G401 (cell line): ENCODE data around the gene PCMTD2. TPM values are rescaled to one million over a fixed set of nuclear protein-coding genes. Genes with fewer than 3 reads are reported as not detected.

Experiments used
- DNase-seq: peaks from one replicate; pipeline ENCODE4 v3.0.0-alpha.2; 2015; ENCODE audit warnings: low spot score
- in situ Hi-C: cut with HindIII; loops from 2 replicates; pipeline ENCODE4 v1.10.0; 2016; ENCODE audit warnings: low sequenced_read_pairs, mixed read lengths
- total RNA-seq: library from RNA; depleted of rRNA; stranded (reverse); fragments of >200 nt; shearing (Covaris generic); gene quantifications from 2 replicates; pipeline ENCODE4 v1.2.3, GENCODE V29; 2014

Gene PCMTD2
- total RNA-seq, 1 experiment from 2014 or later, result 64.1 TPM

DNA sequence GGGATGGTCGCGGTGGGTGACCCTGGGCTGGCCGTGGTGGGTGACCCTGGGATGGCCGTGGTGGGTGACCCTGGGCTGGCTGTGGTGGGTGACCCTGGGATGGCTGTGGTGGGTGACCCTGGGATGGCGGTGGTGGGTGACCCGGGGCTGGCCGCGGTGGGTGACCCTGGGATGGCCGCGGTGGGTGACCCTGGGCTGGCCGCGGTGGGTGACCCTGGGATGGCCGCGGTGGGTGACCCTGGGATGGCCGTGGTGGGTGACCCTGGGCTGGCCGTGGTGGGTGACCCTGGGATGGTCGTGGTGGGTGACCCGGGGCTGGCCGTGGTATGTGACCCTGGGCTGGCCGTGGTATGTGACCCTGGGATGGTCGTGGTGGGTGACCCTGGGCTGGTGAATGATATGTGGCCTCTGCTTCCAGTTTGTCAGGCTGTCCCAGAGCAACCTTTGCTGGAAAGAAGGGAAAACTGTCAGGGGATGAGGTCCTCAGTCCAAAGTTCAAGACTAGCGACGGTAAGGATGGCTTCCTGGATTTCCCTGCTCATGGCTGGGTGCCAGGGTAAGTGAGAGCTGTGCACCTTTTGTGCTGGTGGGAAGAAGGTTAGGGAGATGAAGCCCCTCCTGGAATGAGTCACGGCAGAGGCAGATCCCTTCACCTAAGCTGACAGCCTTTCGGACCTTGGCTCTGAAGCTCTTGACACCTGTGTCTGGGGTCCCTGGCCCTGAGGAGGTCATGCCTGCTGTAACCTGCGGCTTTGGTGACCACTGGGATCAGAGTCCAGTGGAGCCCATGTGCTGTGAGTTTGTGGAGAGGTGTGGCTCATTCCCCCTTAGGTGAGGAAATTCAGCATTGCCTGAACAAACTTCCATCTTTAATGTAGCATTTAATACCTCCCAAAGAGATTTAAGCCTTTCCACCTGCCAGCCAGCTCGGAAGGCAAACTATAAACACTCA lies 19.1 kb upstream of the PCMTD2 start:
- in situ Hi-C loops, result no loop called here
- DNase-seq, result no peak

GRCh38 chr20:64237316-64237715 lies 18.2 kb upstream of the PCMTD2 start:
- no peak for DNase-seq

DNA sequence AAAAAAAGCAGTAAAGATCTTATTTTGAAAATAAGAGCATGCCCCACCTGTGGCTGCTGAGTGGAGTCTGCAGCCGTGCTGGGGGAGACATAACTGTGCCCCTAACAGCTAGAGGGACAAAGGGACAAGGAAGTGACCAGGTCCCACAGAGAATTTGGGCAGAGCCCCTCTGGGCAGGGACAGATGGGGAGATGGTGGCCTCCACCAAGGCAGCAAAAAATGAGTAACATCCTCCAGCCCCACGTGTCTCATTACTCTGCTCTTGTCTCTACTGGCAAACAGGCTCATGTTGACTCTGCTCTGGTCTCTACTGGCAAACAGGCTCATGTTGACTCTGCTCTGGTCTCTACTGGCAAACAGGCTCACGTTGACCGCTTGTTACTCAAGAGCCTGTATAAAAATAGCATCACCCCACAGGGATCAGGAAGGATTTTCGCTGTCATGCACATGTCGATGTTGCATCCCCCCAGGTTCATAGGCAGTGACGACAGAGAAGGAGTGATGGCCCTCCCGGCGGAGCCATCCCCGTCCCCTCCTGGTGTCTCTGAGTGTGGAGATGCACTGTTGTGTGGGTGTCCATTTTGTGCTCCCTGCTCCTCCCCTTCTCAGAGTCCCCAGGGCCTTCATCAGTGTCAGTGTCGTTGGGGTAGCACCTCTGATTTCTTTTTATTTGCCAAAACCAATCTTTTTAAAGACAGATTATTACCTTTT lies 17.3 kb upstream of the PCMTD2 start:
- in situ Hi-C loops, result no loop called here
- no peak for DNase-seq

More at GRCh38 chr20:64237316-64237715, 18.2 kb upstream of the PCMTD2 start:
- in situ Hi-C loops, result no loop called here

GRCh38 chr20:64238851-64239387 lies 16.6 kb upstream of the PCMTD2 start:
- DNase-seq, result no peak
- in situ Hi-C loops, result no loop called here

DNA sequence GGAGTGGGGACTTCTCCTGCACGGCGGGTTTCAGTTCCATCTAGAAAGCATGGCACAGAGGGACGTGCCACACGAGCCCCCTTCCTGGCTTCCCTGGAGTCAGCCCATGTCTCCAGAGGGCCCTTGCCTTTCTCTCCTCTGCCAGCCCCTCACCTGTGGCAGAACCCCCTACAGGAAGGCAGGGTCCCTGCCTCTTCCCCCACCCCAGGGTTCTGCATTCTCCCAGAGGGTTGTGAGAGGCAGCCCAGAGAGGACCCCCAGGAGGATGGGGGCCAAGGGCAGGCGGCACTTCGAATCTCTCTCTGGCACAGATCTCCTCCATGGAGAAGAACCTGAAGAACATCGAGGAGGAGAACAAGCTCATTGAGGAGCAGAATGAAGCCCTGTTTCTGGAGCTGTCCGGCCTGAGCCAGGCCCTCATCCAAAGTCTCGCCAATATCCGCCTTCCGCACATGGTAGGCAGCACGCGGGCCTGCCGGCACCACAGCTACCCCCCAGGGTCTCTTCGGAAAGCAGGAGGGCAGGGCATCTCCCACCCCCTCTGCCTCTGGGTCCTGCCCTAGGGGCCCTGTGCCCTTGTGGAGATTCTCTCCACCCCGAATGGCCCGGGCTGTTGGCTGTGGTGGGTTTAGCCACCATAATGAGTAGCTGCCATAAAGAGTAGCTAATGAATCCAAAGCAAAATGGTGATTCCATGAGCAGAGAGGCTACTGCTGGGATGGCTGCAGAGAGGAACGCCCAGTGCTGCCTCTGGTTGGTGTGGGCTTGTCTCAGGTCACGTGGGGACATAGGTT lies 15.9 kb upstream of the PCMTD2 start:
- DNase-seq, result no peak
- in situ Hi-C loops, result no loop called here

DNA sequence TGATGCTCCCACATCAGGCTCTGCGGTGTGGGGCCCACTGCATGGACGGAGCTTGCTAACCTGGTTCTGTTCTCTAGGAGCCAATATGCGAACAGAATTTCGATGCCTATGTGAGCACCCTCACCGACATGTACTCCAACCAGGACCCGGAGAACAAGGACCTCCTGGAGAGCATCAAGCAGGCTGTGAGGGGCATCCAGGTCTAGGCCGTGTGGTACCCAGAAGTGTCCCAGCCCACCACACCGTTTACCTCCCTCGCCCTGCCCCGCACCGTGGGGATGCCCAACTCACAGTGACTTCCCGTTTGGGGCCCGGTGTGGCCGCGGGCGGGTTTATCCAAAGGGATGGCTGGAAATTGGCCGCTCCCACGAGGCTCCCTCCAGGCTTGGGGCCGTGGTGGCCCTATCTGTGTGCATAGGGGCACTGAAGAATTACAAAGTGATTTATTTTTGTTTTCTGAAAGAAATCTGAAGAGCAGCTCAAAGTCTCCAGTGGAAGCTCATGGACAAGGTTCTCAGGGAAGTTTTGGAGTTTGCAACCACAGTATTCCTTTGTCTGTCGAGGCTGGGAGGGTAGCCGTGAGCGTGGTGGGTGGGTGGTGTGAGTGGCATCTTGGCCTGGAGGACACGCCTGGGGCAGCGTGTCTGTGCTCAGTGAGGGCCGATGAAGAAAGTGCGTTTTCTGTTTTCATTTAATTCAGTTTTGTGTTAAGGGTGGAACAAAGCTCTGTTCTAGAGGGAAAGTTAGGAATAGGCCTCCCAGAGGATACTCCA lies 15.1 kb upstream of the PCMTD2 start:
- DNase-seq, result no peak
- in situ Hi-C loops, result no loop called here

DNA sequence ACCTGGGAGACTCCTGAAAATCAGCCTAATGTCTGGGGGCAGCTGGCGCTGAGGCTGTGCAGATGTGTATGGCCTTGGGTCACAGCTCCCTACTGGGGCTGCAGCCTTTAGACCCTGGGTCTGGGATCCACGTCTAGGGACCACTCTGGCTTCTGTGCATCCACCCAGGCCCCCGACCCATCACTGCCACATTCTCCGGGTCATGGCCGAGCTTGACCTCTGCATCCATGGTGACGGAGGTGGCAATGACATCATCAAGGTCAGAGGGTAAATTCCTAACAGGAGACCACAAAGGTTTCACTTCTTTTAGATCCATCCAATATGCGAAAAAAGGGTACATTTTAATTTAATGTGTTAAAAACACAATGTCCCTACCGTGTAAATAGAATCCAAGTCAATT lies 14.5 kb upstream of the PCMTD2 start:
- DNase-seq, result no peak
- in situ Hi-C loops, result no loop called here

GRCh38 chr20:64242003-64242796 lies 13.3 kb upstream of the PCMTD2 start:
- in situ Hi-C loops, result no loop called here
- no peak for DNase-seq

- DNase-seq, result no peak
- in situ Hi-C loops, result no loop called here
Observed at GRCh38 chr20:64242797-64243475, 12.6 kb upstream of the PCMTD2 start.

- no peak for DNase-seq
- in situ Hi-C loops, result no loop called here
Observed at GRCh38 chr20:64244281-64244805, 11.2 kb upstream of the PCMTD2 start.

GRCh38 chr20:64244870-64245603 lies 10.5 kb upstream of the PCMTD2 start:
- no peak for DNase-seq
- in situ Hi-C loops, result no loop called here

DNA sequence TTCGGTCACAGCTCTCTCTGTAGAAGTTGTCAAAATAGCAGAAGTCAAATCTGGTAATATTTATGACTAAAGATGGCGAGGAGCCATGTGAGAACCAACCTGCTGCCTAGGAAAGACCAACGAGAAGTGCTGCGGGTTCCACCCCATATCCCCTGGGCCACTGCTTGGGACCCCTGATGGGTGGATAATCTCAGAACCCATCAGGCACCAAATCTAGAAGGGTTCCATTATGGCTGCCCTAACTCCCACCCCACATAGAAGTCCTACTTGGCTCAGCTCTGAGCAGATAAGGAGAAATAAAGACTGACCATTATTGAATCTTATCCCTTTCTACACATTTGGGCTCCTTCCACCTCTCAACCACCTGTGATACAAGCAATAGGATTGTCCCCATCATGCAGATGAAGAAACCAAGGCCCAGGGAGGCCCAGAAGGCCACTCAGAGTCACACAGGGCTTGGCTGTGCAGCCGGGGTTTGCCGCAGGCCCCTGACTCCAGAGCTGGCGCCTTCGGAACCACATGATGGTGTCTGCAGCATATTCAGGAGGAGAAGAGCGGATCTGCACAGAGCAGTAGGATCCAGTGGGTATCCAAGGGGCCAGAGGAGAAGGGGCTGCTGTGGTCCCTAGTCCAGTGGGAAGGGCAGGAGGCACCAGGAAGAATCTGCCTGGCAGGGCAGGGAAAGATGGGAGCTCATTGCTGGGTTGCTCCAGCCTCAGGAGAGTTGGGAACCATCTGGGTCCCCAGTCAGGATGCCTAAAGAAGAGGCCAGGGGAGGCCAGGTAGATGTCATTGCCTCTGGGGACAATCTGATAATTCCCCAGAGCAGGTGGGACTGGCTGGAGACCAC lies 9.6 kb upstream of the PCMTD2 start:
- in situ Hi-C loops, result no loop called here
- DNase-seq, result no peak

DNA sequence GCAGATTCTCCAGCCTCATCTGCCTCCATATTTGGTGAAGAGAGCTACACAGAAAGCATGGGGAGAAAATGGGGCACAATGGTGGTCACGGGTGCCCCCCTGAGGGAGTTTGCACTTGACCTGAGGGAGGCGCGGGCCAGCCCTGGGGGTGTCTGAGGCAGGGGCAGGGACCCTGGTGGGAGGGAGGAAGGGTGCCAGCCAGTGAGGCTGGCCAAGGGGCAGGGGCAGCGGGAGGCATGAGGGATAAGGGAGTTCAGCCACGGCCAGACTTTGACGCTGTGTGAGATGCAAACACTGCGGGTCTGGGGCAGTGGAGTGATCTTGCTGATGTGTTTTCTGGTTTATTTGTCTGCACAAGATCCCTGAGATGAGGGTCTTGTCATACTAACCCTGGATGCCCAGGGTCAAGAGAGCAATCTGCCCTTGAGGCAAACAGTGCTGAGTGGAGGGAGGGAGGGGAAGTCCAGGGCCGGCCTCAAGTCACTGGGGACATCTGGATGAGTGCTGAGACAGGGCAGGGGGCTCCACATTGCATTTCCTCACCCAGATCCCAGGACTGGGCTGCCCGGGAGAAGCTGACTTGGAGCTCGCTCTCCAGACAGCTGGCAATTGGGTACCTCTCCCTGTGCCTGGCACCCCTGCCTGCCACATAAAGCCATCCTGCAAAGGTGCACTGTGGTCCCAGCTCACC lies 8.8 kb upstream of the PCMTD2 start:
- in situ Hi-C loops, result no loop called here
- DNase-seq, result no peak

GRCh38 chr20:64247307-64247618 lies 8.3 kb upstream of the PCMTD2 start:
- in situ Hi-C loops, result no loop called here
- DNase-seq, result no peak
